ENCODE measurements around the gene NUDCD3.

DNA sequence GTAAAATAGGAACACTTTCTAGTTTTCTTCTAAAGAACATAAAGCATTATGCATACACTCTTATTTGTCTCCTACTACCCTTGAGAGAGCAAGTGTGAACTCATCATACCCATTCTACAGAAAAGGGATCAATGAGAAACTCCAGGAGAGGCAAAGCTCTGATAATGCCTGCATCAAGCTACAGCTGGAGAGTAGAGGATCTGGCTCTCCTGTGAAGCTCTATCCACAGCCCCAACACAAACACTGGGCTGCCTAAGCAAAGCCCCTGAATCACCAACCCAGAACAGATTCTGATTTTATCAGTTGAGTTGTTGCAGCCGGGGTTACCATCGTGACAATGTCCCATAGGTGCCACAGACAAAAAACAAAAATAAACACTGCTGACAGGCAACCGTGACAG is 74.9 kb downstream of the NUDCD3 start:
- no peak for TF ChIP-seq CTCF (IDR thresholded peaks at IDR 0.05; ENCODE audit: insufficient read depth, low read depth, low read length)
- no peak for TF ChIP-seq EZH2 (IDR thresholded peaks at IDR 0.05; ENCODE audit: insufficient read depth, low read length)
